ENCODE measurements around the gene MAML1. TPM values are rescaled to one million over a fixed set of nuclear protein-coding genes. Genes with fewer than 3 reads are reported as not detected.
"Not testable (repeated sequence)": the region's sequence is repeated elsewhere in the genome, so short reads cannot be mapped to it uniquely, and the experiment has no call there.

The MAML1 gene
- total RNA-seq, 4 donors from 2014 or later, result 16.6 to 29.0 (median 17.9) TPM

GRCh38 chr5:179786861-179787260 lies 54.2 kb downstream of the MAML1 start:
- WGBS, 2 donors, result 70 to 80% methylated on average over 5 to 7 of the region's 12 CpGs
- no peaks in the 10 kb centered on the region for H3K27me3 ChIP-seq
- H3K27ac ChIP-seq, result no peak overlapping the region
- H3K4me1 ChIP-seq, result peaks cover 0 to 6% (median 0%) of the 10 kb centered on the region in 3 donors
- DNase-seq, result no peak
- H3K9me3 ChIP-seq, result no peaks in the 10 kb centered on the region
- no peak overlapping the region for H3K4me3 ChIP-seq
- H3K36me3 ChIP-seq, result no peaks in the 10 kb centered on the region
- no peak for TF ChIP-seq POLR2A (IDR thresholded peaks at IDR 0.05)
- TF ChIP-seq CTCF (IDR thresholded peaks at IDR 0.05), result no peak
- intact Hi-C loops (cut with DNase I), result no loop called here

GRCh38 chr5:179788193-179788854 lies 55.7 kb downstream of the MAML1 start:
- Histone ChIP-seq H3K4me1 (peaks cover 7 to 21% (median 11%) of the 10 kb centered on the region in 3 donors), H3K4me3 (no peak overlapping the region), H3K9me3 (no peaks in the 10 kb centered on the region), H3K36me3 (no peaks in the 10 kb centered on the region), H3K27me3 (no peaks in the 10 kb centered on the region), H3K27ac (no peak overlapping the region)
- DNase-seq, result no peak
- TF ChIP-seq POLR2A (IDR thresholded peaks at IDR 0.05) (no peak), CTCF (IDR thresholded peaks at IDR 0.05) (no peak)
- intact Hi-C loops (cut with DNase I), result no loop called here
- WGBS, 2 donors, result 75 to 80% methylated on average over 3 to 7 of the region's 7 CpGs

- H3K36me3 ChIP-seq; H3K27ac ChIP-seq; H3K4me3 ChIP-seq; DNase-seq; H3K9me3 ChIP-seq; H3K27me3 ChIP-seq; intact Hi-C loops (cut with DNase I): not testable (repeated sequence)
- peaks cover 17 to 30% (median 21%) of the 10 kb centered on the region in 3 donors for H3K4me1 ChIP-seq
- WGBS, 2 donors, result 93 to 99% methylated on average over 6 to 9 of the region's 9 CpGs
Observed at GRCh38 chr5:179789278-179789677, 56.7 kb downstream of the MAML1 start.

GRCh38 chr5:179791881-179792611 lies 59.4 kb downstream of the MAML1 start:
- TF ChIP-seq CTCF (IDR thresholded peaks at IDR 0.05) (no peak), POLR2A (IDR thresholded peaks at IDR 0.05) (no peak)
- peaks cover 0 to 1% (median 0%) of the 10 kb centered on the region in 3 donors for H3K36me3 ChIP-seq
- H3K4me3 ChIP-seq, result no peak overlapping the region
- H3K9me3 ChIP-seq, result no peaks in the 10 kb centered on the region
- WGBS, 2 donors, result 20 to 63% methylated on average over 2 to 6 of the region's 15 CpGs
- no peaks in the 10 kb centered on the region for H3K27me3 ChIP-seq
- H3K27ac ChIP-seq, result peak overlapping the region; percentile 45 to 93 (median 84)
- intact Hi-C loops (cut with DNase I), result no loop called here
- no peak for DNase-seq
- peaks cover 36 to 56% (median 41%) of the 10 kb centered on the region in 3 donors for H3K4me1 ChIP-seq

GRCh38 chr5:179792612-179793467 lies 60.2 kb downstream of the MAML1 start:
- H3K4me1 ChIP-seq, result peaks cover 41 to 64% (median 43%) of the 10 kb centered on the region in 3 donors
- H3K36me3 ChIP-seq, result peaks cover 0 to 9% (median 6%) of the 10 kb centered on the region in 3 donors
- DNase-seq, result no peak
- intact Hi-C loops (cut with DNase I), result no loop called here
- TF ChIP-seq CTCF (IDR thresholded peaks at IDR 0.05), result no peak
- TF ChIP-seq POLR2A (IDR thresholded peaks at IDR 0.05), result no peak
- peak overlapping the region; percentile 45 to 93 (median 84) for H3K27ac ChIP-seq
- 76 to 82% methylated on average over 5 to 13 of the region's 24 CpGs for WGBS, 2 donors
- H3K27me3 ChIP-seq, result no peaks in the 10 kb centered on the region
- no peaks in the 10 kb centered on the region for H3K9me3 ChIP-seq
- H3K4me3 ChIP-seq, result no peak overlapping the region
